CD14-positive monocyte (primary cell): ENCODE data around the gene GUCA1A. TPM values are rescaled to one million over a fixed set of nuclear protein-coding genes. Genes with fewer than 3 reads are reported as not detected.
"Not testable (repeated sequence)": the region's sequence is repeated elsewhere in the genome, so short reads cannot be mapped to it uniquely, and the experiment has no call there.

Source experiments
- DNase-seq, 3 donors: peaks; one replicate each; pipeline ENCODE4 v3.0.0-alpha.2; 2011 to 2022
- H2AFZ ChIP-seq: 2 replicates; pipeline ENCODE4 v1.6.0; 2012; ENCODE audit warnings: mild to moderate bottlenecking, low read depth, low read length, inconsistent platforms; ENCODE audit not compliant: insufficient read depth, poor library complexity, severe bottlenecking
- H3K27ac ChIP-seq, 2 donors: 1 replicate in 1 of 2; 2 replicates in 1 of 2; pipeline ENCODE4 v1.5.1; 2012 to 2013; ENCODE audit warnings: low read length in 2 of 2, control low read depth in 1 of 2, inconsistent platforms in 1 of 2, low read depth in 1 of 2, mild to moderate bottlenecking in 1 of 2
- H3K27me3 ChIP-seq, 2 donors: one replicate each; pipeline versions ENCODE4 v1.6.0 to v1.6.1; 2011 to 2013; ENCODE audit warnings: low read length in 2 of 2; ENCODE audit not compliant: control insufficient read depth in 2 of 2, insufficient read depth in 2 of 2
- H3K36me3 ChIP-seq, 2 donors: replicated peaks in 1 of 2; 1 replicate in 1 of 2; 2 replicates in 1 of 2; pipeline versions ENCODE4 v1.5.1 to v1.6.1; 2012 to 2013; ENCODE audit warnings: low read length in 2 of 2, control low read depth in 1 of 2, inconsistent platforms in 1 of 2, mild to moderate bottlenecking in 1 of 2; ENCODE audit not compliant: insufficient read depth in 2 of 2, control insufficient read depth in 1 of 2
- H3K4me1 ChIP-seq, 2 donors: 1 replicate in 1 of 2; 2 replicates in 1 of 2; pipeline versions ENCODE4 v1.5.1 to v1.6.1; 2012 to 2013; ENCODE audit warnings: low read length in 2 of 2, control low read depth in 1 of 2, inconsistent platforms in 1 of 2, mild to moderate bottlenecking in 1 of 2, moderate library complexity in 1 of 2; ENCODE audit not compliant: insufficient read depth in 2 of 2, control insufficient read depth in 1 of 2
- H3K4me2 ChIP-seq: replicated peaks from 2 replicates; pipeline ENCODE3; 2012; ENCODE audit warnings: low read length, moderate library complexity, mild to moderate bottlenecking; ENCODE audit not compliant: poor library complexity, severe bottlenecking; ENCODE audit errors: extremely low read depth
- H3K4me3 ChIP-seq, 3 experiments: fragments of 200-600 bp in 1 of 3; sonication (generic) in 1 of 3; replicated peaks in 1 of 3; 1 replicate in 2 of 3; 2 replicates in 1 of 3; pipeline ENCODE4 v1.5.1; 2011 to 2013; ENCODE audit warnings: low read length in 3 of 3, mild to moderate bottlenecking in 3 of 3, control low read depth in 2 of 3, low read depth in 2 of 3, inconsistent platforms in 1 of 3, moderate library complexity in 1 of 3
- H3K79me2 ChIP-seq: 2 replicates; pipeline ENCODE4 v1.6.0; 2012; ENCODE audit warnings: mild to moderate bottlenecking, control low read depth, inconsistent platforms, low read length, moderate library complexity; ENCODE audit not compliant: insufficient read depth
- H3K9ac ChIP-seq: 2 replicates; pipeline ENCODE4 v1.6.0; 2017; ENCODE audit warnings: low read length, mild to moderate bottlenecking; ENCODE audit not compliant: insufficient read depth, poor library complexity, severe bottlenecking
- H3K9me3 ChIP-seq, 2 donors: replicated peaks in 1 of 2; 1 replicate in 1 of 2; 2 replicates in 1 of 2; pipeline versions ENCODE4 v1.5.1 to v1.6.1; 2012 to 2013; ENCODE audit warnings: low read length in 2 of 2, control low read depth in 1 of 2; ENCODE audit not compliant: control insufficient read depth in 1 of 2, insufficient read depth in 1 of 2
- H4K20me1 ChIP-seq: 2 replicates; pipeline ENCODE4 v1.6.0; 2012; ENCODE audit warnings: mild to moderate bottlenecking, low read length, control low read depth, moderate library complexity; ENCODE audit not compliant: insufficient read depth
- H3K27ac Mint-ChIP-seq, 7 donors: one replicate each; pipeline ENCODE4 v1.8.0; 2020; ENCODE audit warnings: mild to moderate bottlenecking in 7 of 7, mixed read lengths in 7 of 7, moderate library complexity in 6 of 7, inconsistent platforms in 2 of 7
- H3K27me3 Mint-ChIP-seq, 3 donors: one replicate each; pipeline ENCODE4 v1.8.0; 2021 to 2022; ENCODE audit warnings: low read depth in 3 of 3, mild to moderate bottlenecking in 3 of 3, mixed read lengths in 3 of 3, moderate library complexity in 3 of 3, inconsistent platforms in 1 of 3
- H3K36me3 Mint-ChIP-seq, 2 donors: one replicate each; pipeline ENCODE4 v1.8.0; 2020; ENCODE audit warnings: mixed read lengths in 2 of 2, inconsistent platforms in 1 of 2, mild to moderate bottlenecking in 1 of 2
- H3K4me1 Mint-ChIP-seq: one replicate; pipeline ENCODE4 v1.8.0; 2020; ENCODE audit warnings: mild to moderate bottlenecking, mixed read lengths
- H3K4me3 Mint-ChIP-seq, 2 donors: one replicate each; pipeline ENCODE4 v1.8.0; 2020; ENCODE audit warnings: mild to moderate bottlenecking in 2 of 2, mixed read lengths in 2 of 2, moderate library complexity in 1 of 2
- H3K9me3 Mint-ChIP-seq, 7 donors: one replicate each; pipeline ENCODE4 v1.8.0; 2020 to 2022; ENCODE audit warnings: mixed read lengths in 7 of 7, mild to moderate bottlenecking in 6 of 7, moderate library complexity in 6 of 7, inconsistent platforms in 2 of 7
- WGBS: methylation state at CpG from one replicate; pipeline ENCODE4 v1.1.5; 2013; ENCODE audit warnings: missing lambda C conversion rate; ENCODE audit not compliant: insufficient coverage; 5-methylcytosine and 5-hydroxymethylcytosine counted together
- intact Hi-C, 2 donors: fragments of 100-400 bp; cut with micrococcal nuclease; formaldehyde crosslinking; loops; one replicate each; pipeline versions ENCODE4 v1.15.0 to v1.15.1; 2023
- polyA plus RNA-seq, 3 donors: library from polyadenylated mRNA; depleted of rRNA in 1 of 3; unstranded in 2 of 3; stranded (reverse) in 1 of 3; fragments of 300-500 nt in 2 of 3; fragments of >200 nt in 1 of 3; fragmentation: Illumina TruSeq in 2 of 3; gene quantifications; 1 replicate in 2 of 3; 2 replicates in 1 of 3; pipeline ENCODE4 v1.2.3, GENCODE V29; 2012 to 2021
- TF ChIP-seq, protein P1 (sequence below): fragments of 200-600 bp; IDR thresholded peaks from one replicate; pipeline ENCODE4 v1.8.0; 2022; ENCODE audit warnings: antibody characterized with exemption, mild to moderate bottlenecking

The GUCA1A gene
- polyA plus RNA-seq, 3 donors = not detected

DNA sequence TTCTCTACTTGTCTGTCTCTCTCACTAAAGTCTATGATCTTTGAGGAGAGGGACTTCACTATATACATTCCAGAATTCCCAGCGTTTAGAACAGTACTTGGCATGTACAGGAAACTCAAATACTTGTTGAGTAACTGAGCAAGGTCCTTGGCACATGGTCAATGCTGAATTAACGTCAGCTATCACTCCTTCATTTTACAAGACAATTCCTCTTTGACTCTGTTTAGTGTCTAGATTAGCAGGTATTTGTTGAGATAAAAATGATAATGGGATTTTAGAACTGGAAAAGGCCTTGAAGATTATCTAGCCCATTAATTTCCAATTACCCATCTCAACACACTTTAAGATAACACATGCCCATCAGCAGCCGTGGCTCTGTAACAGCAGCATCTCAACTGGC, 28.2 kb downstream of the GUCA1A start:
- H3K27ac Mint-ChIP-seq = no peak overlapping the region
- DNase-seq = no peak
- H3K9me3 ChIP-seq = peaks cover 0 to 2% of the 10 kb centered on the region in 2 donors
- H3K36me3 Mint-ChIP-seq = peaks cover 17 to 33% of the 10 kb centered on the region in 2 donors
- H3K4me3 ChIP-seq = no peak overlapping the region
- no peaks in the 10 kb centered on the region for H3K4me1 ChIP-seq
- H3K4me1 Mint-ChIP-seq = no peaks in the 10 kb centered on the region
- no peaks in the 10 kb centered on the region for H3K27me3 Mint-ChIP-seq
- no peaks in the 10 kb centered on the region for H3K79me2 ChIP-seq
- intact Hi-C loops = no loop called here
- H3K27ac ChIP-seq = no peak overlapping the region
- TF ChIP-seq, protein P1, sequence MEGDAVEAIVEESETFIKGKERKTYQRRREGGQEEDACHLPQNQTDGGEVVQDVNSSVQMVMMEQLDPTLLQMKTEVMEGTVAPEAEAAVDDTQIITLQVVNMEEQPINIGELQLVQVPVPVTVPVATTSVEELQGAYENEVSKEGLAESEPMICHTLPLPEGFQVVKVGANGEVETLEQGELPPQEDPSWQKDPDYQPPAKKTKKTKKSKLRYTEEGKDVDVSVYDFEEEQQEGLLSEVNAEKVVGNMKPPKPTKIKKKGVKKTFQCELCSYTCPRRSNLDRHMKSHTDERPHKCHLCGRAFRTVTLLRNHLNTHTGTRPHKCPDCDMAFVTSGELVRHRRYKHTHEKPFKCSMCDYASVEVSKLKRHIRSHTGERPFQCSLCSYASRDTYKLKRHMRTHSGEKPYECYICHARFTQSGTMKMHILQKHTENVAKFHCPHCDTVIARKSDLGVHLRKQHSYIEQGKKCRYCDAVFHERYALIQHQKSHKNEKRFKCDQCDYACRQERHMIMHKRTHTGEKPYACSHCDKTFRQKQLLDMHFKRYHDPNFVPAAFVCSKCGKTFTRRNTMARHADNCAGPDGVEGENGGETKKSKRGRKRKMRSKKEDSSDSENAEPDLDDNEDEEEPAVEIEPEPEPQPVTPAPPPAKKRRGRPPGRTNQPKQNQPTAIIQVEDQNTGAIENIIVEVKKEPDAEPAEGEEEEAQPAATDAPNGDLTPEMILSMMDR = no peak
- H2AFZ ChIP-seq = no peak overlapping the region
- H3K27me3 ChIP-seq = no peaks in the 10 kb centered on the region
- H4K20me1 ChIP-seq = no peaks in the 10 kb centered on the region
- peaks cover 2 to 7% (median 6%) of the 10 kb centered on the region in 7 donors for H3K9me3 Mint-ChIP-seq
- no CpG with 5 or more reads among the region's 3 CpGs for WGBS
- no peak overlapping the region for H3K4me2 ChIP-seq
- peaks cover 15 to 34% of the 10 kb centered on the region in 2 donors for H3K36me3 ChIP-seq
- no peak overlapping the region for H3K9ac ChIP-seq
- H3K4me3 Mint-ChIP-seq = no peak overlapping the region

DNA sequence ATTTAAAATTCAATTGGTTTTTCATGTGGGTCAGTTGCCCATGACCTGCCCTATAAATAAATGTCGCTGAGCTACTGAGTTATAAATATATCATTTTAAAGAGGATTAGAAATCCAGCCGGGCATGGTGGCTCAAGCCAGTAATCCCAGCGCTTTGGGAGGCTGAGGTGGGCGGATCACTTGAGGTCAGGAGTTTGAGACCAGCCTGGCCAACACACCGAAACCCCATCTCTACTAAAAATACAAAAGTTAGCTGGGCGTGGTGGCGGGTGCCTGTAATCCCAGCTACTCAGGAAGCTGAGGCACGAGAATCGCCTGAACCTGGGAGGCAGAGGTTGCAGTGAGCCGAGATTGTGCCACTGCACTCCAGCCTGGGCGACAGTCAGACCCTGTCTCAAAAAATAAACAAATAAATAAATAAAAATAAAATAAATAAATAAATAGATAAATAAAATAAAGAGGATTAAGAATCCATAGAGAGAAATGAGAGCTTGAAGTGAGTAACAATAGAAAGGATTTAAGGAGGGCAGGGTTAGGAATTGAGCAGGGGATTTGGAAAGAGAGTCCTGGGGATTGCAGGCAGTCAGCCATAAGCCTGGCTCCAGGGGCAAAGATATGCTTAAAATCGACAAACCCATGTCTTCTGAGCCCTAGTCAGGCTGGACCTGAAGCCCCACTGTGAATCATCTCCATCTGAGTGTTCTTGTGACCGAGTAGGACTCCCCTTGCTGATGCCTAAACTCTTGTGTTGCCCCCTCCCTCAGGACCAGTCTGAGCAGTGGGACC, 29.2 kb downstream of the GUCA1A start:
- H3K27ac Mint-ChIP-seq = peak overlapping the region in 1 of 7 donors; percentile 64
- H3K9me3 ChIP-seq, H3K9ac ChIP-seq, intact Hi-C loops, H3K9me3 Mint-ChIP-seq, H3K4me2 ChIP-seq, H3K4me3 Mint-ChIP-seq, H3K4me1 ChIP-seq, H3K27ac ChIP-seq, H3K27me3 ChIP-seq, H3K4me1 Mint-ChIP-seq, DNase-seq, H3K4me3 ChIP-seq, H3K27me3 Mint-ChIP-seq, H4K20me1 ChIP-seq, H3K79me2 ChIP-seq, H2AFZ ChIP-seq: not testable (repeated sequence)
- peaks cover 22 to 43% of the 10 kb centered on the region in 2 donors for H3K36me3 ChIP-seq
- peaks cover 22 to 42% of the 10 kb centered on the region in 2 donors for H3K36me3 Mint-ChIP-seq
- WGBS = 100% methylated on average over 2 of the region's 13 CpGs
